SU-DHL-6 (cell line): ENCODE data around the gene MMP19.

Experiments
- H2AFZ ChIP-seq: fragments of 200-600 bp; sonication (generic); 2 replicates; pipeline ENCODE4 v1.6.1; 2014; ENCODE audit warnings: low read depth, mild to moderate bottlenecking, moderate library complexity, mixed read lengths, antibody characterized with exemption, low read length; ENCODE audit not compliant: severe bottlenecking
- H3F3A ChIP-seq: fragments of 200-600 bp; shearing (Covaris generic); 2 replicates; pipeline ENCODE4 v1.6.0; 2016; ENCODE audit warnings: antibody characterized with exemption, mild to moderate bottlenecking; ENCODE audit not compliant: insufficient read depth
- H3K27ac ChIP-seq: fragments of 200-600 bp; sonication (generic); 2 replicates; pipeline ENCODE4 v1.5.1; 2016; ENCODE audit warnings: low read depth, mild to moderate bottlenecking, low read length, moderate library complexity, mixed read lengths
- H3K27me3 ChIP-seq: fragments of 200-600 bp; sonication (generic), shearing (Covaris generic); 2 replicates; pipeline ENCODE4 v1.6.0; 2014; ENCODE audit warnings: mild to moderate bottlenecking, low read length
- H3K36me3 ChIP-seq: fragments of 200-600 bp; sonication (generic); 2 replicates; pipeline ENCODE4 v1.6.1; 2014; ENCODE audit warnings: mild to moderate bottlenecking, low read length, mixed read lengths
- H3K4me2 ChIP-seq: fragments of 300-600, 200-600 bp; shearing (Covaris generic), sonication (generic); 2 replicates; pipeline ENCODE4 v1.6.0; 2014; ENCODE audit warnings: low read length, low read depth, mild to moderate bottlenecking; ENCODE audit not compliant: poor library complexity, severe bottlenecking
- H3K4me3 ChIP-seq: fragments of 200-600 bp; sonication (generic); 2 replicates; pipeline ENCODE4 v1.5.1; 2014; ENCODE audit warnings: antibody characterized with exemption, low read length, mild to moderate bottlenecking, mixed read lengths; ENCODE audit not compliant: insufficient read depth, poor library complexity, severe bottlenecking
- H3K79me2 ChIP-seq: fragments of 200-600 bp; sonication (generic); 2 replicates; pipeline ENCODE4 v1.6.1; 2014; ENCODE audit warnings: mild to moderate bottlenecking, low read length, moderate library complexity; ENCODE audit not compliant: insufficient read depth
- H3K9ac ChIP-seq: fragments of 200-600 bp; sonication (generic); 2 replicates; pipeline ENCODE4 v1.7.0; 2014; ENCODE audit warnings: mild to moderate bottlenecking, low read length
- H3K9me2 ChIP-seq: fragments of 200-600 bp; sonication (generic); replicated peaks from 2 replicates; pipeline ENCODE4 v1.6.1; 2014; ENCODE audit warnings: low read length; ENCODE audit not compliant: insufficient read depth
- H3K9me3 ChIP-seq: fragments of 200-600 bp; sonication (generic); 2 replicates; pipeline ENCODE4 v1.6.1; 2014; ENCODE audit warnings: low read length, mixed read lengths; ENCODE audit not compliant: insufficient read depth
- H4K20me1 ChIP-seq: fragments of 200-600 bp; sonication (generic); 2 replicates; pipeline ENCODE4 v1.6.1; 2014; ENCODE audit warnings: low read depth, mild to moderate bottlenecking, antibody characterized with exemption, low read length, moderate library complexity, mixed read lengths
- EZH2phosphoT487 ChIP-seq: fragments of 200-600 bp; sonication (generic), shearing (Covaris generic); conservative IDR thresholded peaks from 2 replicates; pipeline ENCODE4 v1.6.1; 2018; ENCODE audit warnings: mild to moderate bottlenecking, antibody characterized with exemption, low read length, moderate library complexity, mixed read lengths
- TF ChIP-seq, protein P1 (sequence below): fragments of 200-600 bp; sonication (generic); IDR thresholded peaks from one replicate; pipeline ENCODE4 v1.5.1; 2017; ENCODE audit warnings: antibody characterized with exemption, mild to moderate bottlenecking, low read length, moderate library complexity; ENCODE audit not compliant: insufficient read depth, poor library complexity, severe bottlenecking

Gene MMP19

DNA sequence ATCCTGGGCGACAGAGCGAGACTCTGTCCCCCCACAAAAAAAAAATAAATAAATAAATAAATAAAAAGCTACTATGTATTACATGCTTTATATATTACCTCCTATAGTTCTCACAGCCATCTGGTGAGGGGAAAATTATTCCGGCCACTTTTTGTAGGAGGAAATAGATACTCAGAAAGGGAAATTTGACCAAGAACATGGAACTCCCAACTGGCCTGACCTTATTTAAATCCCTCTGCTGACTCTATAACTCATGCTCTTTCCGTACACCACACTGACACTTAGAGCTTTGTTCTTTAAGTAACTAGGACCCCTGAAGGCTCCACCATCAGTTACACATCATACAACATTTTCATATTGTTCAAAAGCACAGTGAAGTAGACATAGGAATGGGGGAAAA is 2.2 kb upstream of the MMP19 start:
- Histone ChIP-seq H3K4me2 (no peak overlapping the region), H3F3A (no peaks in the 10 kb centered on the region), H3K79me2 (no peaks in the 10 kb centered on the region), H3K9me2 (no peaks in the 10 kb centered on the region), H3K36me3 (no peaks in the 10 kb centered on the region), H3K27ac (no peak overlapping the region), H3K27me3 (no peaks in the 10 kb centered on the region), H3K4me3 (no peak overlapping the region), H2AFZ (no peak overlapping the region), H3K9me3 (no peaks in the 10 kb centered on the region), H3K9ac (no peak overlapping the region), H4K20me1 (no peaks in the 10 kb centered on the region)
- TF ChIP-seq EZH2phosphoT487, result no peak
- TF ChIP-seq, protein P1, sequence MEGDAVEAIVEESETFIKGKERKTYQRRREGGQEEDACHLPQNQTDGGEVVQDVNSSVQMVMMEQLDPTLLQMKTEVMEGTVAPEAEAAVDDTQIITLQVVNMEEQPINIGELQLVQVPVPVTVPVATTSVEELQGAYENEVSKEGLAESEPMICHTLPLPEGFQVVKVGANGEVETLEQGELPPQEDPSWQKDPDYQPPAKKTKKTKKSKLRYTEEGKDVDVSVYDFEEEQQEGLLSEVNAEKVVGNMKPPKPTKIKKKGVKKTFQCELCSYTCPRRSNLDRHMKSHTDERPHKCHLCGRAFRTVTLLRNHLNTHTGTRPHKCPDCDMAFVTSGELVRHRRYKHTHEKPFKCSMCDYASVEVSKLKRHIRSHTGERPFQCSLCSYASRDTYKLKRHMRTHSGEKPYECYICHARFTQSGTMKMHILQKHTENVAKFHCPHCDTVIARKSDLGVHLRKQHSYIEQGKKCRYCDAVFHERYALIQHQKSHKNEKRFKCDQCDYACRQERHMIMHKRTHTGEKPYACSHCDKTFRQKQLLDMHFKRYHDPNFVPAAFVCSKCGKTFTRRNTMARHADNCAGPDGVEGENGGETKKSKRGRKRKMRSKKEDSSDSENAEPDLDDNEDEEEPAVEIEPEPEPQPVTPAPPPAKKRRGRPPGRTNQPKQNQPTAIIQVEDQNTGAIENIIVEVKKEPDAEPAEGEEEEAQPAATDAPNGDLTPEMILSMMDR, result no peak

DNA sequence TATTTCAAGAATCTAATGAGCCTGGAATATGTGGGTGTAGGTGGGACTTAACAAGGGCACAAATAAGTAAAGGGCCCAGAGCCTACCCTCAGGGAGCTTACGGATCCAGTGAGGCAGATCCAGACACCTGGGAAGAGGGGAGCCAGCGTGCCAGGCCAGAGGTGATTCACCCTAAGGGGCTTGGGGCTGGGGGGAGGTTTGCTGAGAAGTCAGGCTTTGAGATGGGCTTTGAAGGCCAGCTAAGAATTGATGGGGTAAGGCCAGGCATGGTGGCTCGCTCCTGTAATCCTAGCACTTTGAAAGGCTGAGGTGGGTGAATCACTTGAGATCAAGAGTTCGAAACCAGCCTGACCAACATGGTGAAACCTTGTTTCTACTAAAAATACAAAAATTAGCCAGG is 695 bp upstream of the MMP19 start:
- no peaks in the 10 kb centered on the region for H3K27me3 ChIP-seq
- no peak overlapping the region for H3K27ac ChIP-seq
- no peaks in the 10 kb centered on the region for H3F3A ChIP-seq
- H3K79me2 ChIP-seq, result no peaks in the 10 kb centered on the region
- no peak overlapping the region for H3K9ac ChIP-seq
- H3K4me2 ChIP-seq, result no peak overlapping the region
- H3K9me3 ChIP-seq, result no peaks in the 10 kb centered on the region
- no peaks in the 10 kb centered on the region for H3K9me2 ChIP-seq
- no peak overlapping the region for H2AFZ ChIP-seq
- TF ChIP-seq, protein P1, result no peak
- TF ChIP-seq EZH2phosphoT487, result no peak
- no peaks in the 10 kb centered on the region for H4K20me1 ChIP-seq
- H3K36me3 ChIP-seq, result no peaks in the 10 kb centered on the region
- H3K4me3 ChIP-seq, result no peak overlapping the region

DNA sequence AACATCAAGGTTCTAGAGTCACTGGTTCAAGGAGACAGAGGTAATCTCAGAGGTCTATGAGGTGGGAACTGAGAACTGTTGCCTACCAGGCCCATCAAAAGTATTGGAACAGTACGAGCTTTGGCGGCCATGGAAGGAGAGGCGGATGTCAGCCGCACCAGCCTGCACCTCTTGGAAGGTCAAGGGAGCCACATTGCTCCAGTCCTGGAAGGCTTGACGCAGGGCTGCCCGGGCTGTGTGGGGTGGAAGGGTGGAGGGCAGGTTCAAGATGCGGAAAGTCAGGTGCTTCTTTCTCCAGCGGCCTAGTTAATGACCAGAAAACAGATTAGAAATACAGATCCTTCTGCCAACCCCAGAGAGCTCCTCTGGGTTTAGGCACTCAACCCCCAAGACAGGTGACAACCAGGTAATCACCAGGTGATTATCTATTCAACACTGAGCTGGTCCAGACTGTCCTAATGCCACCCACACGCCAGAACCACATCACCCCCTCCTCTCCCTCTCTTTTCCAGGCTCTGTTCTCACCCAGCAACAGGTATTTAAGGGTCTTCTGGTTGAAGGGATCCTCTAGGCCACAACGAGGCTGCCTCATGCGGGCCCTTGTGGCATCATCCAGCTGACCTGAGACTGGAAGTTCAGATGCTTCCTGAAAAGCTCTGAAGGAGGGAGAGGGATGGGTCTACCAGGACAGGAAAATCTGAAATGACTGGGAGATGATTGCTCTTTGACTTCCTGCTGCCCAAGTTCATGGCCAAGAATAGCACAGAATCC is 2.0 kb downstream of the MMP19 start:
- TF ChIP-seq, protein P1, result no peak
- no peak overlapping the region for H3K4me3 ChIP-seq
- no peaks in the 10 kb centered on the region for H3K27me3 ChIP-seq
- H3K36me3 ChIP-seq, result no peaks in the 10 kb centered on the region
- H3K9me3 ChIP-seq, result no peaks in the 10 kb centered on the region
- H3F3A ChIP-seq, result no peaks in the 10 kb centered on the region
- no peak overlapping the region for H3K27ac ChIP-seq
- H3K4me2 ChIP-seq, result no peak overlapping the region
- H3K9ac ChIP-seq, result no peak overlapping the region
- H2AFZ ChIP-seq, result no peak overlapping the region
- H4K20me1 ChIP-seq, result no peaks in the 10 kb centered on the region
- no peaks in the 10 kb centered on the region for H3K79me2 ChIP-seq
- no peaks in the 10 kb centered on the region for H3K9me2 ChIP-seq
